GM20000 (cell line): ENCODE measurements around the gene TOMM40L.

Experiments
- DNase-seq: peaks from one replicate; pipeline ENCODE4 v3.0.0; 2012; ENCODE audit warnings: low spot score
- TF ChIP-seq, protein P1 (sequence below): IDR thresholded peaks from 2 replicates; pipeline ENCODE4 v1.5.1; 2012; ENCODE audit warnings: mild to moderate bottlenecking, control low read depth; ENCODE audit errors: extremely low read depth, missing control alignments

TOMM40L gene

DNA sequence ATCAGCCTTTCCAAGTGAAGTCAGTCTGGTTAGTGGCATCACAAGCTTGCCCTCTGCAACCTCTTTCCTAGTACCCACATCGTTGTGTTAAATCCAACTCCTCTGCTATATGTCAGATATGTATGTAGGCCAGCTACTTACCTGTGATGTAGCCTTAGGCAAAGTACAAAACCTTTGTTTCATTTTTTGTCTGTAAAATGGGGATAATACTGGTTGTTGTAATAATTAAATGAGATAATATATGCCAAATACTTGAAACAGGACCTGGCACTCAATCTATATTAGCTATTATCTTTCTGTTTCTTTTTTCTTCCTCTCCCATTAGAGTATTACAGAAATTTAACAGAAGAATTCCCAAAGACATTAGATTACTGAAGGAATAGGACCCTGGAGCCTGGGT, 33.9 kb downstream of the TOMM40L start:
- DNase-seq: no peak
- TF ChIP-seq, protein P1, sequence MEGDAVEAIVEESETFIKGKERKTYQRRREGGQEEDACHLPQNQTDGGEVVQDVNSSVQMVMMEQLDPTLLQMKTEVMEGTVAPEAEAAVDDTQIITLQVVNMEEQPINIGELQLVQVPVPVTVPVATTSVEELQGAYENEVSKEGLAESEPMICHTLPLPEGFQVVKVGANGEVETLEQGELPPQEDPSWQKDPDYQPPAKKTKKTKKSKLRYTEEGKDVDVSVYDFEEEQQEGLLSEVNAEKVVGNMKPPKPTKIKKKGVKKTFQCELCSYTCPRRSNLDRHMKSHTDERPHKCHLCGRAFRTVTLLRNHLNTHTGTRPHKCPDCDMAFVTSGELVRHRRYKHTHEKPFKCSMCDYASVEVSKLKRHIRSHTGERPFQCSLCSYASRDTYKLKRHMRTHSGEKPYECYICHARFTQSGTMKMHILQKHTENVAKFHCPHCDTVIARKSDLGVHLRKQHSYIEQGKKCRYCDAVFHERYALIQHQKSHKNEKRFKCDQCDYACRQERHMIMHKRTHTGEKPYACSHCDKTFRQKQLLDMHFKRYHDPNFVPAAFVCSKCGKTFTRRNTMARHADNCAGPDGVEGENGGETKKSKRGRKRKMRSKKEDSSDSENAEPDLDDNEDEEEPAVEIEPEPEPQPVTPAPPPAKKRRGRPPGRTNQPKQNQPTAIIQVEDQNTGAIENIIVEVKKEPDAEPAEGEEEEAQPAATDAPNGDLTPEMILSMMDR: no peak

DNA sequence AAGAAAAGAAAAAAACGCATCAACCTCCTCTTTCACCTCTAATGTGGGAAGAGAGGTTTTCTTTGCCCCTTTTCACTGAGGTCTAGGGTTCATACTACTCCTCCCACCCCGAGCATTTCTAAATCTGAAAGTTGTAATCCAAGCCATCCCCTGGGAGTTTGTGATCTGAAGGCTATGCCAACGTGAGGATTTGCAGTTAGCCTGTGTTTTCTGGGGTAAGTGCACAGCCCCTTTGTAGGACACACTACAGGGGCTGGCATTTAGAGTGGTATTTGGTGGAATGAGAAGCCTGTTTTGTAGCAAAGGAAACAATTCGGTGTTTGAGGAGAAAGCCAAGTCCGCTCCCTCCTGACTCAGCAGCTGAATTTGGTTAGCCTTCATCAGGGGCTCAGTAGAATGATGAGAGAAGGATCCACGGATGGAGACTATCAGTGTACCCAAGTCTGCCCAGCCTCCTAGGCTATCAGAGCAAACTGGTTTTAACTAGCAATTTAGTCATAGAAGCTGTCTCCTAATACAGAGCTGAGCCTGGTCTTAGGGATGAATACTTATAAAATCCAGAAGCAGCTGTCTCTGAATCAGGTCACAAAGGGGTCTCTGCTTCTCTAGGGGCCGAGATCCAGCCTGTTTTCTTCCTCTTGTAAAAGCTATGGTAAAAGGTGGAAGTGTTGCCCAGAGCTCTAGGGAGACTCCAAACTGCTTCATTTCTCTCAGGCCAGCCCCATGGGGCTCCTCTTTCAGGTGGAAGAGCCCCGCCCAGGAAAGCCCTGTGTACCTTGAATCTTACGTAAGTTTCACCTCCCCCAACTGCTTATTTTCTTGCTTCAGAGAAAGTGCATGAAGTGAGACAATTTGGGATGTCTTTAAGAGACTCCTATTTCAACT, 34.8 kb downstream of the TOMM40L start:
- TF ChIP-seq, protein P1: no peak
- DNase-seq: peak; percentile 45

DNA sequence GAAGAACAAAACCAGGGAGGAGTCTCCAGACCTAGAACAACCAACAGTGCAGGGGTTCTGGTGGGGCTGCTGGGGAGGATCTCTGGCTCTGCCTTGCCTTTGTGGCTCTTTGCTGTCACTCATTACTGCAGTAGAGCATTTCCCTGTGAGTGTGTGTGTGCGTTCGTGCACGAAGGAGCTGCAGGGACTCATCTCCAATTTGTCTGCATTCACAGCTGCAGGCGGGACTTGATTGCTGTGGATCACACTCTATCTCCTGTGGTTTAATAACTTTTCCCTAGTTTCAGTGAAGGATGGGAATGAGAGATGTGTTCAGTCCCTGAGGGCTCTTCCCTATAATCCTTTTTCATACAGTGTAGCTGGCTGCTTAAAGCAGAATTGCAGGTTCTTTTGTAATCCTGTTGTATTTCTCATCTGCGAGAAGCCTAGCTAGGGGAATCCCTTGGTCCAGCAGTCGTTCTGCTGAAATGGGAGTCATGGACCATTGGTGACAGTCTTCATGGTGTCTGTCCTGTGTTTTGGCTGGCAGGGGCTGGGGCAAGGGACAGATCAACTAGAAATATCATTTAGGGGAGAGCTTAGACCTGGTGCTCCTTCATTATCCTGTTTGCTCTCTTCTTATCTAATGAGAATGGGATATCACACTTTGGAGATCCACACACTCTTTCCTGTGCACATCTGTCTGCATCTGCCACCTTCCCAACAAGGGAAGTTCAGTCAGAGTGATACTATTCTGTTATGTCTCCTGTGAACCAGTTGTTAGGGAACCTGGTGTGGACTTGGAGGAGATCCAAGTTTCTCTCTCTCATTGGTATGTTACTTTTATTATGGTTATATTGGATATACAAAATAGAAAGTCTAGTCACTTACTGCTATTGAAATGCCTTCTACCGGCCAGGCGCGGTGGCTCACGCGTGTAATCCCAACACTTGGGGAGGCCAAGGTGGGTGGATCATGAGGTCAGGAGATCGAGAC, 35.7 kb downstream of the TOMM40L start:
- TF ChIP-seq, protein P1: no peak
- peak; percentile 7 for DNase-seq

DNA sequence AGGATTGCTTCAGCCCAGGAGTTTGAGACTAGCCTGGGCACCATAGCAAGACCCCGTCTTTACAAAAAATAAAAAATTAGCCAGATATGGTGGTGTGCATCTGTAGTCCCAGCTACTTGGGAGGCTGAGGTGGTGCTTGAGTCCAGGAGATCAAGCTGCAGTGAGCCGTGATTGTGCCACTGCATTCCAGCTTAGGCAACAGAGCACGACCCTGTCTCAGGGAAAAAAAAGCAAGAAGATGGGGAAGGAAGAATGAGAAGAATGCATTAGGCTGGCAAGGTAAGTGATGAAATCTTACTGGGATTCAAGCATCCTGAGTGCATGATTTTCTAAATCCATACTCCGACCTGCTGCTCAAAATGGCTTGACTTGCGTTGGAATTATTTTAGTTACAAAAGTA, 39.4 kb downstream of the TOMM40L start:
- TF ChIP-seq, protein P1: no peak
- DNase-seq: no peak

GRCh38 chr1:161266202-161266601, 40.3 kb downstream of the TOMM40L start:
- TF ChIP-seq, protein P1: no peak
- no peak for DNase-seq

DNA sequence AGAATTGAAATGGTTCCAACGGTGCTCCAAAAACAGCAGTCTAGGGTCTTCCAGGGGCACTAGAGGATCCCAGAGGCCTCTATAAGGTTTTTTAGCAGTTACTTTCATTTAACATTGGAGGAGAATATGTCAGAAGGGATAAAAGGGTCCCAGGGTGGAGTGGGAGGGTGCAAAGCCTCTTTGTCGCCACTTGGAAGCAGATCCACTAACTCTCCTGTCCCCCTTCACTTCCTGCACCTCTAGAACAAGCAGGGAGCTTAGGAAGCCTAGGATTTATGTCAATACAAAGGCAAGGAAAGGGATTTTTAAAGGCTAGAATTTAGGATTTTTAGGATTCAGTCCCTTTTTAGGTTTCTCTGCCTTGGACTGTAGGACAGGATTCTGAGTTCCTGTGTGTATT, 41.0 kb downstream of the TOMM40L start:
- TF ChIP-seq, protein P1: no peak
- DNase-seq: no peak

DNA sequence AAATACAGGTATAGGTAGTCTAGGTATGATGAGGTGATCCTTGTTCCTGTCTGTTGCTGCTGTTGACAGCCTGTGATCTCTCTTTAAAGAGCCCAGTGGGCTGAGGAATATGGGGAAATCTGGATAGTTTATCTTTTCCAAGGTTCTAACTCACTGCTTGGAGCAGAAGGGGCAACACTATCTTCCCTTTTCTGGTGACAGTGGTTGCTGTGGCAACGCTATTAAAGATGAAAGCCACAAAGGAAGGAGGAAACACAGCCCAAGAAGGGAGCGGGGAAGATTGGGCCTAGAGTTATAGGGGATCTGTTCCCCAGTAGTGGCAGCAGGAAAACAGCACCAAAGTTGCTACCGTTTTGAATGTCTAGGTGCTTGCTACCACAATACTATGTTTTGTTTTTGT, 41.5 kb downstream of the TOMM40L start:
- TF ChIP-seq, protein P1: no peak

More for the DNA sequence above, 41.5 kb downstream of the TOMM40L start:
- DNase-seq: no peak
